Measurements from ENCODE around the gene SEPTIN12. TPM values are rescaled to one million over a fixed set of nuclear protein-coding genes. Genes with fewer than 3 reads are reported as not detected.
A peak's percentile ranks its signal among the peaks of the same experiment; 100 is the strongest.

SEPTIN12 gene
- total and polyA plus RNA-seq, 2 experiments from 2014 or later: not detected

DNA sequence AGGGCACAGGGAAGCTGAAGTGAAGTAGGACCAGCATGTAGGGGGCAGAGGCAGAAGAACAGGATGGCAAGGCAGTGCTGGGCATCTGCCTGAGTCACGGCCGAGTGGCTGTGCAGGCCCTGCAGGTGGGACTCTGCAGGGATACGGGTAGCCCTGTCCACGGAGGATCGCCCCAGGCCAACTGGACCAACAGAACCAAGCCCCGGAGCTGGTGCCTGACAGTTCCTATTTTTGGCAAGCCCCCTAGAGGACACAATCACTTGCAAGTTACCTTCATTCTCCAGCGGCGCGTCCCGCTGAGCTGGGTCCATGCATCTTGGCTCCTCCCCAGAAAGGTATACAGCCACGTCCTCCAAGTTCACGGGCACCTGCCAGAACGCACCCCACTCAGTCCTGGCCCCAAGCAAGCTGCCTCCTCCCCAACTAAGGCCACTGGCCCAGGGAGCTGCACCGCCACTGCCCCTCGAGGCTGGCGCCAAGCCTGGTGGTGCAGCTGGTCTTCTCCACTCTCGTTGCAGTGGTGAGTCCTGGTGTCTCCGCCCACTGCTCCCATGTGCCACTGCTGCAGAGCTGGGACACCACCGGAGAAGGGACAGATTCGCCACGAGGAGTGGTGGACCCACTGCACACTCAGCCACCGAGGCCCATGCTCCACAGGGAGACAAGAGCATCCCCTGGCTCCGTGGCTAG lies 27.8 kb downstream of the SEPTIN12 start:
- Histone ChIP-seq H3K9me2 (ENCODE audit: insufficient read depth) (no peaks in the 10 kb centered on the region), H3F3A (replicated peaks; ENCODE audit: low read depth) (no peaks in the 10 kb centered on the region), H2AFZ (no peak overlapping the region), H3K27ac (ENCODE audit: low read depth) (no peak overlapping the region), H3K4me2 (no peak overlapping the region), H3K27me3 (ENCODE audit: insufficient read depth) (no peaks in the 10 kb centered on the region), H4K20me1 (replicated peaks; ENCODE audit: insufficient read depth) (no peaks in the 10 kb centered on the region; the same call in 1 of the 2 replicates), H3K36me3 (ENCODE audit: insufficient read depth) (peaks cover 22% of the 10 kb centered on the region; the same call in 1 of the 2 replicates), H3K4me1 (ENCODE audit: insufficient read depth) (no peaks in the 10 kb centered on the region), H3K4me3 (no peak overlapping the region), H3K79me2 (replicated peaks; ENCODE audit: insufficient read depth) (peaks cover 5% of the 10 kb centered on the region; the same call in 1 of the 2 replicates)
- peak overlapping the region; percentile 20 for H3K27ac Mint-ChIP-seq
- no peak overlapping the region for H3K4me3 Mint-ChIP-seq
- no peaks in the 10 kb centered on the region for H3K4me1 Mint-ChIP-seq
- H3K36me3 Mint-ChIP-seq (ENCODE audit: low read depth): peaks cover 87% of the 10 kb centered on the region
- TF ChIP-seq POLR2AphosphoS5 (IDR thresholded peaks at IDR 0.05; ENCODE audit: low read depth) (no peak), ZNF114 (CRISPR knock-in tag; IDR thresholded peaks at IDR 0.05) (no peak), EZH2phosphoT487 (IDR thresholded peaks at IDR 0.05; ENCODE audit: unreplicated experiment) (no peak), JUNB (IDR thresholded peaks at IDR 0.05; ENCODE audit: unreplicated experiment) (no peak), NANOG (IDR thresholded peaks at IDR 0.05; ENCODE audit: borderline replicate concordance) (no peak), STAT1 (IDR thresholded peaks at IDR 0.05; ENCODE audit: unreplicated experiment) (no peak), CREB1 (CRISPR knock-in tag; IDR thresholded peaks at IDR 0.05; ENCODE audit: low read depth) (no peak), ZNF331 (CRISPR knock-in tag; IDR thresholded peaks at IDR 0.05; ENCODE audit: low read depth) (no peak), EZH2 (IDR thresholded peaks at IDR 0.05; ENCODE audit: low read depth, unreplicated experiment) (no peak)
- TF ChIP-seq, protein P1, sequence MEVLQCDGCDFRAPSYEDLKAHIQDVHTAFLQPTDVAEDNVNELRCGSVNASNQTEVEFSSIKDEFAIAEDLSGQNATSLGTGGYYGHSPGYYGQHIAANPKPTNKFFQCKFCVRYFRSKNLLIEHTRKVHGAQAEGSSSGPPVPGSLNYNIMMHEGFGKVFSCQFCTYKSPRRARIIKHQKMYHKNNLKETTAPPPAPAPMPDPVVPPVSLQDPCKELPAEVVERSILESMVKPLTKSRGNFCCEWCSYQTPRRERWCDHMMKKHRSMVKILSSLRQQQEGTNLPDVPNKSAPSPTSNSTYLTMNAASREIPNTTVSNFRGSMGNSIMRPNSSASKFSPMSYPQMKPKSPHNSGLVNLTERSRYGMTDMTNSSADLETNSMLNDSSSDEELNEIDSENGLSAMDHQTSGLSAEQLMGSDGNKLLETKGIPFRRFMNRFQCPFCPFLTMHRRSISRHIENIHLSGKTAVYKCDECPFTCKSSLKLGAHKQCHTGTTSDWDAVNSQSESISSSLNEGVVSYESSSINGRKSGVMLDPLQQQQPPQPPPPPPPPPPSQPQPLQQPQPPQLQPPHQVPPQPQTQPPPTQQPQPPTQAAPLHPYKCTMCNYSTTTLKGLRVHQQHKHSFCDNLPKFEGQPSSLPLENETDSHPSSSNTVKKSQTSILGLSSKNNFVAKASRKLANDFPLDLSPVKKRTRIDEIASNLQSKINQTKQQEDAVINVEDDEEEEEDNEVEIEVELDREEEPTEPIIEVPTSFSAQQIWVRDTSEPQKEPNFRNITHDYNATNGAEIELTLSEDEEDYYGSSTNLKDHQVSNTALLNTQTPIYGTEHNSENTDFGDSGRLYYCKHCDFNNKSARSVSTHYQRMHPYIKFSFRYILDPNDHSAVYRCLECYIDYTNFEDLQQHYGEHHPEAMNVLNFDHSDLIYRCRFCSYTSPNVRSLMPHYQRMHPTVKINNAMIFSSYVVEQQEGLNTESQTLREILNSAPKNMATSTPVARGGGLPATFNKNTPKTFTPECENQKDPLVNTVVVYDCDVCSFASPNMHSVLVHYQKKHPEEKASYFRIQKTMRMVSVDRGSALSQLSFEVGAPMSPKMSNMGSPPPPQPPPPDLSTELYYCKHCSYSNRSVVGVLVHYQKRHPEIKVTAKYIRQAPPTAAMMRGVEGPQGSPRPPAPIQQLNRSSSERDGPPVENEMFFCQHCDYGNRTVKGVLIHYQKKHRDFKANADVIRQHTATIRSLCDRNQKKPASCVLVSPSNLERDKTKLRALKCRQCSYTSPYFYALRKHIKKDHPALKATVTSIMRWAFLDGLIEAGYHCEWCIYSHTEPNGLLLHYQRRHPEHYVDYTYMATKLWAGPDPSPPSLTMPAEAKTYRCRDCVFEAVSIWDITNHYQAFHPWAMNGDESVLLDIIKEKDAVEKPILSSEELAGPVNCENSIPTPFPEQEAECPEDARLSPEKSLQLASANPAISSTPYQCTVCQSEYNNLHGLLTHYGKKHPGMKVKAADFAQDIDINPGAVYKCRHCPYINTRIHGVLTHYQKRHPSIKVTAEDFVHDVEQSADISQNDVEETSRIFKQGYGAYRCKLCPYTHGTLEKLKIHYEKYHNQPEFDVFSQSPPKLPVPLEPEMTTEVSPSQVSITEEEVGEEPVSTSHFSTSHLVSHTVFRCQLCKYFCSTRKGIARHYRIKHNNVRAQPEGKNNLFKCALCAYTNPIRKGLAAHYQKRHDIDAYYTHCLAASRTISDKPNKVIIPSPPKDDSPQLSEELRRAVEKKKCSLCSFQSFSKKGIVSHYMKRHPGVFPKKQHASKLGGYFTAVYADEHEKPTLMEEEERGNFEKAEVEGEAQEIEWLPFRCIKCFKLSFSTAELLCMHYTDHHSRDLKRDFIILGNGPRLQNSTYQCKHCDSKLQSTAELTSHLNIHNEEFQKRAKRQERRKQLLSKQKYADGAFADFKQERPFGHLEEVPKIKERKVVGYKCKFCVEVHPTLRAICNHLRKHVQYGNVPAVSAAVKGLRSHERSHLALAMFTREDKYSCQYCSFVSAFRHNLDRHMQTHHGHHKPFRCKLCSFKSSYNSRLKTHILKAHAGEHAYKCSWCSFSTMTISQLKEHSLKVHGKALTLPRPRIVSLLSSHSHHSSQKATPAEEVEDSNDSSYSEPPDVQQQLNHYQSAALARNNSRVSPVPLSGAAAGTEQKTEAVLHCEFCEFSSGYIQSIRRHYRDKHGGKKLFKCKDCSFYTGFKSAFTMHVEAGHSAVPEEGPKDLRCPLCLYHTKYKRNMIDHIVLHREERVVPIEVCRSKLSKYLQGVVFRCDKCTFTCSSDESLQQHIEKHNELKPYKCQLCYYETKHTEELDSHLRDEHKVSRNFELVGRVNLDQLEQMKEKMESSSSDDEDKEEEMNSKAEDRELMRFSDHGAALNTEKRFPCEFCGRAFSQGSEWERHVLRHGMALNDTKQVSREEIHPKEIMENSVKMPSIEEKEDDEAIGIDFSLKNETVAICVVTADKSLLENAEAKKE (CRISPR knock-in tag; IDR thresholded peaks at IDR 0.05): no peak
- TF ChIP-seq, protein P2, sequence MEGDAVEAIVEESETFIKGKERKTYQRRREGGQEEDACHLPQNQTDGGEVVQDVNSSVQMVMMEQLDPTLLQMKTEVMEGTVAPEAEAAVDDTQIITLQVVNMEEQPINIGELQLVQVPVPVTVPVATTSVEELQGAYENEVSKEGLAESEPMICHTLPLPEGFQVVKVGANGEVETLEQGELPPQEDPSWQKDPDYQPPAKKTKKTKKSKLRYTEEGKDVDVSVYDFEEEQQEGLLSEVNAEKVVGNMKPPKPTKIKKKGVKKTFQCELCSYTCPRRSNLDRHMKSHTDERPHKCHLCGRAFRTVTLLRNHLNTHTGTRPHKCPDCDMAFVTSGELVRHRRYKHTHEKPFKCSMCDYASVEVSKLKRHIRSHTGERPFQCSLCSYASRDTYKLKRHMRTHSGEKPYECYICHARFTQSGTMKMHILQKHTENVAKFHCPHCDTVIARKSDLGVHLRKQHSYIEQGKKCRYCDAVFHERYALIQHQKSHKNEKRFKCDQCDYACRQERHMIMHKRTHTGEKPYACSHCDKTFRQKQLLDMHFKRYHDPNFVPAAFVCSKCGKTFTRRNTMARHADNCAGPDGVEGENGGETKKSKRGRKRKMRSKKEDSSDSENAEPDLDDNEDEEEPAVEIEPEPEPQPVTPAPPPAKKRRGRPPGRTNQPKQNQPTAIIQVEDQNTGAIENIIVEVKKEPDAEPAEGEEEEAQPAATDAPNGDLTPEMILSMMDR (conservative IDR thresholded peaks at IDR 0.05; ENCODE audit: low read depth in 2 of 2): no peak
- TF ChIP-seq, protein P3, sequence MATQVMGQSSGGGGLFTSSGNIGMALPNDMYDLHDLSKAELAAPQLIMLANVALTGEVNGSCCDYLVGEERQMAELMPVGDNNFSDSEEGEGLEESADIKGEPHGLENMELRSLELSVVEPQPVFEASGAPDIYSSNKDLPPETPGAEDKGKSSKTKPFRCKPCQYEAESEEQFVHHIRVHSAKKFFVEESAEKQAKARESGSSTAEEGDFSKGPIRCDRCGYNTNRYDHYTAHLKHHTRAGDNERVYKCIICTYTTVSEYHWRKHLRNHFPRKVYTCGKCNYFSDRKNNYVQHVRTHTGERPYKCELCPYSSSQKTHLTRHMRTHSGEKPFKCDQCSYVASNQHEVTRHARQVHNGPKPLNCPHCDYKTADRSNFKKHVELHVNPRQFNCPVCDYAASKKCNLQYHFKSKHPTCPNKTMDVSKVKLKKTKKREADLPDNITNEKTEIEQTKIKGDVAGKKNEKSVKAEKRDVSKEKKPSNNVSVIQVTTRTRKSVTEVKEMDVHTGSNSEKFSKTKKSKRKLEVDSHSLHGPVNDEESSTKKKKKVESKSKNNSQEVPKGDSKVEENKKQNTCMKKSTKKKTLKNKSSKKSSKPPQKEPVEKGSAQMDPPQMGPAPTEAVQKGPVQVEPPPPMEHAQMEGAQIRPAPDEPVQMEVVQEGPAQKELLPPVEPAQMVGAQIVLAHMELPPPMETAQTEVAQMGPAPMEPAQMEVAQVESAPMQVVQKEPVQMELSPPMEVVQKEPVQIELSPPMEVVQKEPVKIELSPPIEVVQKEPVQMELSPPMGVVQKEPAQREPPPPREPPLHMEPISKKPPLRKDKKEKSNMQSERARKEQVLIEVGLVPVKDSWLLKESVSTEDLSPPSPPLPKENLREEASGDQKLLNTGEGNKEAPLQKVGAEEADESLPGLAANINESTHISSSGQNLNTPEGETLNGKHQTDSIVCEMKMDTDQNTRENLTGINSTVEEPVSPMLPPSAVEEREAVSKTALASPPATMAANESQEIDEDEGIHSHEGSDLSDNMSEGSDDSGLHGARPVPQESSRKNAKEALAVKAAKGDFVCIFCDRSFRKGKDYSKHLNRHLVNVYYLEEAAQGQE (IDR thresholded peaks at IDR 0.05; ENCODE audit: unreplicated experiment): no peak
- TF ChIP-seq, protein P4, sequence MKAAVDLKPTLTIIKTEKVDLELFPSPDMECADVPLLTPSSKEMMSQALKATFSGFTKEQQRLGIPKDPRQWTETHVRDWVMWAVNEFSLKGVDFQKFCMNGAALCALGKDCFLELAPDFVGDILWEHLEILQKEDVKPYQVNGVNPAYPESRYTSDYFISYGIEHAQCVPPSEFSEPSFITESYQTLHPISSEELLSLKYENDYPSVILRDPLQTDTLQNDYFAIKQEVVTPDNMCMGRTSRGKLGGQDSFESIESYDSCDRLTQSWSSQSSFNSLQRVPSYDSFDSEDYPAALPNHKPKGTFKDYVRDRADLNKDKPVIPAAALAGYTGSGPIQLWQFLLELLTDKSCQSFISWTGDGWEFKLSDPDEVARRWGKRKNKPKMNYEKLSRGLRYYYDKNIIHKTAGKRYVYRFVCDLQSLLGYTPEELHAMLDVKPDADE (IDR thresholded peaks at IDR 0.05): no peak
- no peak for DNase-seq (ENCODE audit: low spot score)
- peak; percentile 48; the same call in 2 of the 3 replicates for ATAC-seq
- peaks cover 4% of the 10 kb centered on the region; the same call in 2 of the 3 replicates for H3K9me3 Mint-ChIP-seq
- H3K27me3 Mint-ChIP-seq (ENCODE audit: insufficient read depth, low read depth, poor library complexity): peaks cover 5% of the 10 kb centered on the region
